Adipocyte (in vitro differentiated cells): ENCODE data around the gene SLIT1.

Source experiments
- DNase-seq: peaks from one replicate; pipeline ENCODE4 v3.0.0-alpha.2; 2015; ENCODE audit warnings: low read depth
- H3K27me3 ChIP-seq: replicated peaks from 2 replicates; pipeline ENCODE4 v1.7.0; 2013; ENCODE audit warnings: mild to moderate bottlenecking, low read length, moderate library complexity; ENCODE audit not compliant: control insufficient read depth, insufficient read depth
- H3K36me3 ChIP-seq: 2 replicates; pipeline ENCODE4 v1.7.0; 2013; ENCODE audit warnings: low read length, mild to moderate bottlenecking, moderate library complexity; ENCODE audit not compliant: control insufficient read depth, insufficient read depth, severe bottlenecking
- H3K4me1 ChIP-seq: 2 replicates; pipeline ENCODE4 v1.7.0; 2013; ENCODE audit warnings: mild to moderate bottlenecking, low read length, moderate library complexity; ENCODE audit not compliant: control insufficient read depth, insufficient read depth
- H3K4me3 ChIP-seq: 2 replicates; pipeline ENCODE4 v1.7.0; 2013; ENCODE audit warnings: mild to moderate bottlenecking, low read length, moderate library complexity
- H3K9ac ChIP-seq: 2 replicates; pipeline ENCODE4 v1.7.0; 2013; ENCODE audit warnings: mild to moderate bottlenecking, low read length, moderate library complexity
- H3K9me3 ChIP-seq: 2 replicates; pipeline ENCODE4 v1.7.0; 2013; ENCODE audit warnings: mild to moderate bottlenecking, low read length, moderate library complexity; ENCODE audit not compliant: control insufficient read depth

The SLIT1 gene

DNA sequence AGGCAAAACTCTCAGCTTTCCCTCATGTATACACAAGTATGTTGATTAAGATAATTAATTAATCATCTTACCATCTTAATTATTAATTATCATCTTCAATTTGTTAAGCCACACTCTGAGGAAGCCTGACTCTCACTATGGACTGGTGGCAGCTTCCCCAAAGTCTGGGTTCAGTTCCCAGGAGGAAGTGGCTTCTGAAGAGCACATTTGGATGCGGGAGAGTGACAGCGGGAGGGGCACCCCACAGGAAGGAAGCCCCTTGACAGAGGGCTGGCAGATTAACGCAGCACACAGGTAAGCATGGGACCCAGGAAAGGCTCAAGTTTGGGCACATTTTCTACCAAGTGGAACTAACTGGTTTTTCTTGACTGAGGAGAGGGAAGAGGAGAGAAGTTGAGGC, 13.4 kb upstream of the SLIT1 start:
- Histone ChIP-seq H3K36me3 (no peaks in the 10 kb centered on the region), H3K9ac (no peak overlapping the region), H3K4me3 (no peak overlapping the region), H3K27me3 (peaks cover 9% of the 10 kb centered on the region), H3K4me1 (no peaks in the 10 kb centered on the region), H3K9me3 (peaks cover 8% of the 10 kb centered on the region)
- no peak for DNase-seq

DNA sequence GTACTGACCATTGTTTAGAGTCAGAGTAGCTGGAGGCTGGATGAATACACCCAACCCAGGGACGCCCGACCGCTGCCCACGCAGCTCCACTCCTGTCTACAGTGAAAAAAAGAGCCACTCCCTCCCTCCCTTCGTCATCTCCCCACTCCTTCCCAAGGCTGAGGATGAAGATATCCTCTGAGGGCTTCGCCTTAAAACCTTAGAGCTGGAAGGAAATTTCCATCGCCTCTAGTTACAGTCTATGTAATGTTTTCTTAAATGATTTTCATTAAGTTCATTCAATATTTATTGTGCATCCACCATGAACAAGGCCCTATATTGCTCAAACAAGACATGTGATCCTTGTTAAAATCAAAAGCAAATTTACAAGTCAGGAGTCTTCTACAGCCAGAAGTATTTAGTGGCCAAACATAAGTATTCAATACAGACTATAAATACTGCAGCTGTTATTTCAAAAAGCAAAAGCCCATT, 11.3 kb upstream of the SLIT1 start:
- peaks cover 21% of the 10 kb centered on the region for H3K27me3 ChIP-seq
- no peaks in the 10 kb centered on the region for H3K9me3 ChIP-seq
- DNase-seq: peak; percentile 43
- H3K4me3 ChIP-seq: no peak overlapping the region
- no peak overlapping the region for H3K9ac ChIP-seq
- H3K4me1 ChIP-seq: no peaks in the 10 kb centered on the region
- no peaks in the 10 kb centered on the region for H3K36me3 ChIP-seq

DNA sequence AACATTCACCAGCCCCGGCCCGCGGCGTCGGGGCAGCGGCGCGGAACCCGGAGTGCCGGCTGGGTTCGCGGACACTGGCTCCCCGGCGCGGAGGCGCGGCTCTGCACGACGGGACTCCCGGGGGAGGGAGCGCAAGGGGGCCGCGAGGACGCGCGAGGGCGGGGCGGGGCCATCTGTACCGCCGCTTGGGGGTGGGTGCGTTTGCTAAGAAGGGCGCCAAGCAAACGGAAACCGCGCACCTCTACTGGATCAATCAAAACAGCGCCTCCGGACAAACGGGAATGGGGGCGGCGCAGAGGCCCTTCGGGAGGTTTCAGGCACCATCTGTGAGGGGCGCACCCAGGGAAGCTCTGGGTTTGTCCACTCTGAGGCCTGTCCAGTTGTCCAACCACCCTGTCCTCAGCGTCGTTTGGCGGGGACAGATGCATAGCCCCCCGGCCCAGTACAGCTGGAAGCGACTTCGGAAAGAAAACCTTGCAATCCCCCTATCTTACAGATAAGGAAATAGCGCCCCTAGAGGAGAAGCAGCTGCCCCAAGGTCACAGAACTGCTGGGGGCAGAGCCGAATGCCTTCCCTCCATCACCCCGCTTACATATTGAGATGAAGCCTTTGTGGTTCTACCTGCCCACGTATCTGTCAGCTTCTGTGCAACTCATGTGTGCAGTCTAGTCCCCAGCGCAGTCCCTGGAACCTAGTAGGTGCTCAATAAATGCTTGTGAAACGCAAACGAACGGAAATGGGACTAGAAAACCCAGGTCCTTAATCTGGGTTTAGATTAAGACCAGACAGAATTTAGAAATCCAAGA, 10.7 kb upstream of the SLIT1 start:
- H3K27me3 ChIP-seq: peaks cover 25% of the 10 kb centered on the region
- no peaks in the 10 kb centered on the region for H3K36me3 ChIP-seq
- peak; percentile 67 for DNase-seq
- H3K9ac ChIP-seq: no peak overlapping the region
- H3K9me3 ChIP-seq: no peaks in the 10 kb centered on the region
- H3K4me1 ChIP-seq: no peaks in the 10 kb centered on the region
- H3K4me3 ChIP-seq: peak overlapping the region; percentile 76

DNA sequence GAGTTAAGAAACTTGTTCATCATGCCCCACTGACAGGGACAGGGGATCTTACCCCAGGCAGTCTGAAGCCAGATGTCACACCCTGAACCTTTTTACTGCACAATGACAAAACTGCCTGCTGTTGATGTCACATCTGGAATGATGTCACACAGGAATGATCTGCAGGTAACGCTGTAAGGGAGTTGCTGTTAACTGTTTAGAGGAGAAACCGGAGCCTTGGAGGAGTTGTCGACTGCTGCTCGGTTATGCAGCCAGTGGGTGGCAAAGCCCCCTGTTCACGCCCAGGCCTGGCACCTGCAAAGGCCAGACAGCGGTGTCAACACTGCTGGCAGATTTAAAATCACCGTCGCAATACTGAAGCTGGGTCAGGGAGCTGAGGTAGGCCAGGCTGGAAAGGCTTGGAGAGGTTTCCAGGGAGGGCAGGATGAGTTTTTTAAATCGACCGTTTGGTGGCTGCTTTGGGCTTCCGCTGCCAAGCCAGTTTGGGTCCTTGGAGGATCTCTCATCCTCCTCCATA, 10.0 kb upstream of the SLIT1 start:
- no peak for DNase-seq
- Histone ChIP-seq H3K9ac (no peak overlapping the region), H3K4me3 (peak overlapping the region; percentile 76), H3K36me3 (no peaks in the 10 kb centered on the region), H3K27me3 (peaks cover 22% of the 10 kb centered on the region), H3K9me3 (no peaks in the 10 kb centered on the region), H3K4me1 (no peaks in the 10 kb centered on the region)

DNA sequence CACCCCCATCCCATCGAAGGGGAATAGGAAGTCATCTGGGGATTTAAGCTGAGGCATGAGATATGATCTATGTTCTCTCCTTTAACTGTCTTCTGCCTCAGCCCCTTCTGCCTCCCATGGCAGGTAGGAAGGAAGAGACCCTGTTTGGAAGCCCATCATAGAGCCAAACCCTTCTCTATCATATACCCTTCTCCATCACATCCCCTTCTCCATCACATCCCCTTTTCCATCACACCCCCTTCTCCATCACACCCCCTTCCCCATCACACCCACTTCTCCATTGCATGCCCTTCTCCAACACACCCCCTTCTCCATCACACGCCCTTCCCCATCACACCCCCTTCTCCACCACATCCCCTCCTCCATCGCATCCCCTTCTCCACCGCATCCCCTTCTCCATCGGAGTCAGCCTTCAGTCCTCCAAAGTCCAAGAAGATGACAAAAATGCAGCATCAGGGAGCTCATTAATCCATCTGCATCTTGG, 7.2 kb upstream of the SLIT1 start:
- peaks cover 3% of the 10 kb centered on the region for H3K9me3 ChIP-seq
- no peak for DNase-seq
- H3K4me1 ChIP-seq: no peaks in the 10 kb centered on the region
- peaks cover 40% of the 10 kb centered on the region for H3K27me3 ChIP-seq
- H3K4me3 ChIP-seq: no peak overlapping the region
- H3K36me3 ChIP-seq: no peaks in the 10 kb centered on the region
- H3K9ac ChIP-seq: no peak overlapping the region

DNA sequence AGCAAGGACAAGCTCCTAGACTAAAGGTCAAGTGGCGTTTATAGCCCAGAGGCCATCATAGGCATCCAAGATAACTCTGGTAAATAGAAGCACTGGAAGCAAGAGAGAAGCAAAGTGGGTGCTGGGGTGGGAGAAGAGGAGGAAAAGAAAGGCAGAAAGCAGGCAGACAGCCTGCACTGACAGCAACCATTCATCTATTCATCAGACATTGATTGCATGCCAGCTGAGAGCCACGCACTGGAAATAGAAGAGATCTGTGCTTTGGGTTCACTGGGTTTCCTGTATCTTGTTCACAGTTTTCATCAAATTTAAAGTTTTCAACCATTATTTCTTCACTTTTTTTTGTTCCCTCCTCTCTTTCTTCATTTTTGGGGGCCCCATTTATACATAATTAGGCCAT, 4.7 kb upstream of the SLIT1 start:
- H3K4me1 ChIP-seq: no peaks in the 10 kb centered on the region
- H3K9ac ChIP-seq: no peak overlapping the region
- H3K36me3 ChIP-seq: no peaks in the 10 kb centered on the region
- no peak for DNase-seq
- H3K27me3 ChIP-seq: peaks cover 52% of the 10 kb centered on the region
- H3K9me3 ChIP-seq: peaks cover 3% of the 10 kb centered on the region
- no peak overlapping the region for H3K4me3 ChIP-seq

DNA sequence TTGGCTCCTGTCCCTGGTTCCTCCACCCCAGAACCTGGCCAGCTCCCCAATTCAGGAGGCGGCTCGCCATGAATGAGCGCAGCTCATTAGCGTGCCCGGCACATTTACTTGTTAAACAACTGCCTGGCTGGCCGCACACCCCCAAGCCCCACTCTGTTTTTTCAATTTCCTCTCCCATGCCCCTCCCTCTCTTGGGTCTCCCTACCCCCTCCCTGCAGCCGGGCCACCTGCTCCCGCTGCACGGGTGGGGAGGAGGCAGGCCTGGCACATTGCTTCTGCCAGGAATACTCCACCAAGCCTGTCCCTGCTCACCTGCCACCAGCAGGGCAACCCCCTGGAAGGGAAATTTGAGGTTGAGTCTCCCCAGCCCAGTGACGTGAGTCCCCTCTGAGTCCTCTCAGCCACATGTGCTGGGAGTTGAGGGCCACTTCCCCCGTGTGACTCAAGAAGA, 2.5 kb upstream of the SLIT1 start:
- no peak overlapping the region for H3K9ac ChIP-seq
- H3K27me3 ChIP-seq: peaks cover 70% of the 10 kb centered on the region
- no peak for DNase-seq
- no peaks in the 10 kb centered on the region for H3K36me3 ChIP-seq
- peaks cover 3% of the 10 kb centered on the region for H3K9me3 ChIP-seq
- no peak overlapping the region for H3K4me3 ChIP-seq
- H3K4me1 ChIP-seq: no peaks in the 10 kb centered on the region

DNA sequence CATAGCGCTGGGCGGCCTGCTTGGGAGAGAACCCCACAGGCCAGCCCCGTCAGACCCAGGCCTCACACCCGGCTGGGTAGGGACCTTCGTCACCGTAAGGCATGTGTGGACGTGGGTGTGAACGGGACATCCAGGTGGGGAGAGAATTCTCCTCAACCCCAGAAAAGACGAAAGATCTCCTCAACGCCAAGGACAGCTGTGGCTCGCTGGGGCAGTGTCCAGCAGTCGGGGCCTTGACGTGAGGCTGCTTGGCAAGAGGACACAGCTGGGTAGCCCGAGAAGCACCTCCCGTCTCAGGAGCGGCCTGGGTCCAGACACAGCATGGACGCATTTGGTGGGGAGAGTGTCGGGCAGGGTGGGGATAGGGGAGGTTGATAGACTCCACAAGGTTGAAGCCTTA, 1.2 kb upstream of the SLIT1 start:
- H3K4me3 ChIP-seq: no peak overlapping the region
- DNase-seq: no peak
- H3K4me1 ChIP-seq: no peaks in the 10 kb centered on the region
- H3K9me3 ChIP-seq: peaks cover 3% of the 10 kb centered on the region
- no peaks in the 10 kb centered on the region for H3K36me3 ChIP-seq
- peaks cover 72% of the 10 kb centered on the region for H3K27me3 ChIP-seq
- H3K9ac ChIP-seq: no peak overlapping the region

DNA sequence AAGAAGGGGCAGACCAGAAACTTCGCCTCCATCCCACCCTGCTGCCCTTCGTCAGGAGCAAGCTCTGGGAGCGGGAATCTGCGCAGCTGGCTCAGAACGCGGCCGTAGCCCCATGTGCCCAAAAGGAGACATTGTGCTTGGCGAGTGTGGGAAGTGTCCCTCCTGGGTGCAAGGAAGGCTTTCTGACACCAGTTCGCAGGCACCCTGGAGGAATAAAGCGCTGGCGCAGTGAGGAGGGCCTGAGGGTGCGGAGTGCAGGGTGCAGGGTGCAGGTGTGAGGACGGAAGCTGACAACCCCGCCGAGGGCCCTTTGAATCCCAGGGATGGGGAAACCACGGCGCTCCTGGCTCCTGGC, 811 bp downstream of the SLIT1 start:
- Histone ChIP-seq H3K4me3 (no peak overlapping the region), H3K36me3 (no peaks in the 10 kb centered on the region), H3K4me1 (no peaks in the 10 kb centered on the region), H3K27me3 (peaks cover 73% of the 10 kb centered on the region), H3K9ac (no peak overlapping the region), H3K9me3 (no peaks in the 10 kb centered on the region)
- no peak for DNase-seq

DNA sequence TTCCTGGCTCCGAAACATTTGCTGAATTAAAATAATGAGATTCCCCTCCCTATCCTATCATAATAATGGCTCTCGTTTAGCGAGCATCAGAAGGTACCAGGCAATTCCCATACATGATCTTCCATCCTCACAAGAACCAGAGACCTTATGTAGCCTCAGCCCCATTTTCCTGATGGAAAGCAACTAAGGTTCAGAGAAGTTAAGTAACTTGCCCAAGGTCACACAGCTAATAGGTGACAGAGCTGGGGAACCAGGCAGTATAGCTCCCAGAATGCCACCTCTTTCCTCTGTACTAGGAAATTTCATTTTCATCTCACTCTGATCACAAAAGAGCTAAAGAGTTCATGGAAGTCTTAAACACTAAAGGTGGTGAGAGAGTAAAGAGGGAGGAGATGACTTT, 2.4 kb downstream of the SLIT1 start:
- Histone ChIP-seq H3K4me3 (no peak overlapping the region), H3K36me3 (no peaks in the 10 kb centered on the region), H3K9me3 (no peaks in the 10 kb centered on the region), H3K4me1 (peaks cover 3% of the 10 kb centered on the region), H3K27me3 (peaks cover 77% of the 10 kb centered on the region), H3K9ac (no peak overlapping the region)
- no peak for DNase-seq

DNA sequence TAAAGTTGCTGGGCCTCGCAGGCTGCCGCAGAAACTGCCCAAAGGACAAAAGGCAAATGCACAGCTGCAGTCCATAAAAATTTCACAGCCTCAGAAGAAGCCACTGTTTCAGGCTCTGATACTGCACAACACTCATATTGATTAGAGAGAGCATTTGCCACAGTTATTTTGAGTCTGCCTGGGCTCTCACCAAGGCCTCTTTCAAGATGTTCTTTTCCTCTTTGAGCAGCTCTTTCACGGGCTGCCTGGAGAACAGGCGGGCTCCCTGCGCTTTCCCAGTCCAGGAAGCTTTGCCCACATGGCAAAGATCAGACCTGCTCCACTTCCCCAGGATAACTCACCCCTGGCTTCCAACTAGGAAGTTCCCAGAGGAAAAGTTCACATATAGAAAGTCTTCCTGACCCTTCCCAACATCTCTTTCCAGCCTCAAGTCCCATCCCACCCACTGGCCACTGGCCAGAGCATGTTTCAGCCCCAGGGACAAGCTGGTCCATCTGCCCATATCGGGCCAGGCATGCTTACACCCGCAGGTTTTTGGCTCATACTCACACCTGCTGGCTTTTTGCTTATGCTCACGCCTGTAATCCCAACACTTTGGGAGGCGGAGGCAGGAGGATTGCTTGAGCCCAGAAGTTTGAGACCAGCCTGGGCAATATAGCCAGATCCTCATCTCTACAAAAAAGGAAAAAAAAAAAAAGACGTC, 3.3 kb downstream of the SLIT1 start:
- H3K27me3 ChIP-seq: peaks cover 79% of the 10 kb centered on the region
- H3K4me1 ChIP-seq: peaks cover 3% of the 10 kb centered on the region
- no peak for DNase-seq
- no peaks in the 10 kb centered on the region for H3K36me3 ChIP-seq
- no peaks in the 10 kb centered on the region for H3K9me3 ChIP-seq
- H3K4me3 ChIP-seq: no peak overlapping the region
- H3K9ac ChIP-seq: no peak overlapping the region
